CD4-positive, alpha-beta T cell treated with Interleukin-4 for 4 hours (primary cell): ENCODE measurements around the gene SLC13A3.
"Not testable (repeated sequence)": the region's sequence is repeated elsewhere in the genome, so short reads cannot be mapped to it uniquely, and the experiment has no call there.

Source experiments
- DNase-seq: peaks from one replicate; pipeline ENCODE4 v3.0.0-alpha.2; 2020

The SLC13A3 gene

DNA sequence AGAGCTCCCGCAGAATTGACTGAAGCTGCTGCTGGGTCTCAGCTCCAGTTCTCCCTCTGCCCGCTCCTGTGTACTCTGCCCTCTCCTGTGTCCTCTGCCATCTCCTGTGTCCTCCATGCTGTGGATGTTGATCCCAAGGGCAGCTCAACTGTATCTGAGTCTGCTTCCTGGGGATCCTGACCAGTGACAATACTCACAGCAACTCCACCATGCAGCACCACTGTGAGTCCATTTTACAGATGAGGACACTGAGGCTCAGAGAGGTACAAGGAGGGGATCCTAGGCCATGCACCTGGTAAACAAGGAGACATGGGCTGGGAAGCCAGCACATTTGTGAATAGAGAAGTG, 29.4 kb upstream of the SLC13A3 start:
- DNase-seq, result no peak

DNA sequence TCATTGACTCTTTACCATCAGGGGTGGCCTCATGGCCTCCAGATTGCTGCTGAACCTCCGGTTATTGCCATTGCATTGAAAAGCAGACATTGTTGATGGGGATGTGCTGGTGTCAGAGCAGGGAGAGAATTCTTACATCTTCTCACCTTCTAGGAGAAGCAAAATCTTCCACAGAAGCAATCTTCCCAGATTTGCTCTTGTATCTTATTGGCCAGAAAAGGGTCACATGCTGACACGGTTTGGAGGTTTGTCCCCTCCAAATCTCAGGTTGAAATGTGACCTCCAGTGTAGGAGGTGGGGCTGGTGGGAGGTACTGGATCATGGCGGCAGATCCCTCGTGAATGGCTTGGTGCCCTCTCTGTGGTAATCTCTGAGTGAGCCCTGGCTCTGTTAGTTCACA, 27.3 kb upstream of the SLC13A3 start:
- no peak for DNase-seq

DNA sequence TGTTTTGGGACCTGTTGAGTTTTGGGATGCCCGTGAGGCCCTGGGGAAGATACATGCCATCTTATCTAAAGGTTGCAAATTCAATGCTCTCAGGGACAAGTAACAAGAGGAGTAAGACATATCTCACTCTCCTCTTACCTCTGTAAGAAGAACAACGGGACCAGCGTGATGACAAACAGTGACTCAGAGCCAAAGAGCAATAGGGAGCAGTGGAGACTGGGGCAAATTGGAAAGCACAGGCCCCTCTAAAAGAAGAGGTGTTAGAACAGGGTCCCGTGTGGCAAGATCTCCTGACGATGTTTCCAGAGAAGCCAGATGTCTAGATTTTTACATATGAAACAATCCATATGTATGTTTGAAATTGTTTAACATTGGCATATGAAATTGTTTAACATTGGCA, 26.3 kb upstream of the SLC13A3 start:
- no peak for DNase-seq

DNA sequence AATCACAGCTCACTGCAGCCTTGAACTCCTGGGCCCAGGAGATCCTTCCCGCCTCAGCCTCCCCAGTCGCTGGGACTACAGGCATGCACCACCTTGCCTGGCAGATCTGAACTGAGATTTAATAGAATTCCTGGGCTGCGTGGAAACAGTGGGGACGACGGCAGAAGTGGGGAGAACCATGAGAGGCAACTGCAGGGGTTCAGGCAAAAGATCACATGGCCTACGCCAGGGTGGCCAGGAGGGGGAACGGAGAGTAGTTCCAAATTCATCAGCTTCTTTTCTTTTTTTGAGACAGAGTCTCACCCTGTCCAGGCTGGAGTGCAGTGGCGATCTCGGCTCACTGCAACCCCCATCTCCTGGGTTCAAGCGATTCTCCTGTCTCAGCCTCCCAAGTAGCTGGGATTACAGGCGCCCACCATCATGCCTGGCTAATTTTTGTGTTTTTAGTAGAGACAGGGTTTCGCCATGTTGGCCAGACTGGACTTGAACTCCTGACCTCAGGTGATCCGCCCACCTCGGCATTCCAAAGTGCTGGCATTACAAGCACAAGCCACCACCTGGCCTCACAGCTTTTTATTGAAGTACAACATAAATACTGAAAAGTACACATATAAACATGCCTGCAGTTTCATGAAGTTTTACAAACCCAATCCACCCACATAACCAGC, 25.5 kb upstream of the SLC13A3 start:
- not testable (repeated sequence) for DNase-seq

DNA sequence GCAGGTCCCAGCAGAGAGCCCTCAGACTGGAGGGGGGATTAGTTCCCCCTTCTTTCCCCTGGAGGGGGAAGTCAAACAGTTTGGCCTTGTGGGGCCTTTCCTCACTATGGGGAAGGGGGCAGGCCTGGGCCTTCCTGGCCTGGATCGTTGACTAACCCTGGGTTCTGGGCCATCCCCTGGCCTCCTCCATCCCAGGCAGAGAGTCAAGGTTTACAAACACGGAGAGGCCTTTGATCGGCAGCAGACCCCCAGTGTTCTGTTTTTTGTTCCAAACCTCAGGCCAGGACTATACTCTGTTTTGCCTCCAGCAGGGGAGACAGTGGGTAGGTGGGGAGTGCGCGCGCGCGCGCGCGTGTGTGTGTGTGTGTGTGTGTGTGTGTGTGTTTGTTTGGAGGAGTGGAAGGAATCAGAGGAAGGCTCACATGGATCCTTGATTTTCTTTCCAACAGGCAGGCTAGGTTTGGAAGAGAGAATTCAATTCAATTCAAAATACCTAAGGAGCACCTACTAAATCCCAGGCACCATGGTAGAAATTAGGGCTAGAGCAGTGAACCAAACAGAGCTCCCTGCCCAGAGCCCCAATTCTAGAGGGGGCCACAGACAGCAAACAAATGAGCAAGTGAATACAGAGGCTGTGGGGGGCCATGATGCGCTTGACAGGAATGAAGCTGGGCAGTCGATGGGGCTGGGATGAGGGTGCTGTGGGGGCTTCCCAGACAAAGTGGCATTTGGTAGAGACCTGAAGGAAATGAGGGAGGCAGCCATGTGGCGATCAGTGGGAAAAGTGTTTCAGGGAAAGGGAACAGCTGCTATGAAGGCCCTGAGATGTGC, 23.2 kb upstream of the SLC13A3 start:
- no peak for DNase-seq

DNA sequence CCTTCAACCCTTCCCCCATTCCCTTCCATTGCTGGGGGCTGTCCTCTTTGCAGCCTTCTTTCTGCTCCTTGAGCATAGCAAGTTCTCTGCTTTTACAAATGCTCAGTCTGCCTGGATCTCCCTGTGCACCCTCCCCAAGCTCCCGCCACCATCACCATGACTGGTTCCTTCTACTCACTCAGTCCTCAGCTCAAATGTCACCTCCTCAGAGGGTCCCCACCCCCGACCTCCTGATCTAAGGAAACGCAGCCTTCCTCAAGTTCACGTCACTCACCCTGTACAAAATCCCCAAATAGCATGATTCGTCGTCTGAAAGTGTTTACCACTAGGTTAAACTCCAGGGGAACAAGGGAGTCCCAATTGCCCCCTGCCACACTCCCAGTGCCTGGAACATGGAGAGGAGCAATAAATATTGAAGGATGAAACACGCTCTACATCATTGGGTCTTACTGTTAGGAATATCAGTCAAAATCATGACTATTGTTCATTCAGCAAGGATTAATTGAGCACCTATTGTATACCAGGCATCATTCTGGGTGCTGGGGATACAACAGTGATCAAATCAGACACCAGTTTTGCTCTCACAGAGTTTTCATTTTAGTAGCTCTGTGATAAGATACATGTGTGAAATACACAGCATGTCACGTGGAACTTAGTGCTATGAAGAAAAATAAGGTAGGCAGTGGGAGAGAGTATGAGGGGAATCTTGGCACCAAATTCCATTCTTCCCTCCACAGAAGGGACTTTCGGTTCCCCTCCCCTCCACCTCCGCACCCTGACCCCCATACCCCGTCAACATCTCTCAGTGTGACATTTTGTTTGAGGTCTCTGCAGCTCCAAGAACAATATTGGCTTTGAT, 22.4 kb upstream of the SLC13A3 start:
- DNase-seq, result no peak

DNA sequence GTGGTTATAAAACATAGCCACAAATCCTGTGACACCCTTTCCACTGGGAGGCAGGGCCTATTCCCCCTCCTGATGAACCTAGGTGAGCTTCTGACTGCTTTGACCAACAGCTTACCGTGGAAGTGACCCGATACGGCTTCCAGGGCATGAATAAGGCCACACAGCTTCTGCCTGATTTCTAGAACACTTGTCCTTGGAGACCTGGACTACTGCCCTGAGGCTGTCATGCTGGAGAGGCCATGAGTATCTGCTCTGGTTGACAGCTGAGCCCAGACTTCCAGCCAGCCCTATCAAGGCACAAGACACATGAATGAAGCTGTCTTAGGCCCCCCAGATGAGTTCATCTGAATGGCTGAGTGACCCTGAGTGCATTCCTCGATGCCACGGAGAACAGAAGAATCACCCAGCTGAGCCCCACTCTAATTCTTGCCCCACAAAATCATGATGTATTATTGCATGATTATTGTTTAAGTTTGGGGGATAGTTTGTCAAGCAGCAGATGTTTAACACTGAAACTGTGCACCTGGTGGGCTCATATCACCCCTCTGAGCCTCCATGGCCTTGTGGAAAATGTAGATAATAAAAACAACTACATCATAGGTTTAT, 21.4 kb upstream of the SLC13A3 start:
- DNase-seq, result no peak

DNA sequence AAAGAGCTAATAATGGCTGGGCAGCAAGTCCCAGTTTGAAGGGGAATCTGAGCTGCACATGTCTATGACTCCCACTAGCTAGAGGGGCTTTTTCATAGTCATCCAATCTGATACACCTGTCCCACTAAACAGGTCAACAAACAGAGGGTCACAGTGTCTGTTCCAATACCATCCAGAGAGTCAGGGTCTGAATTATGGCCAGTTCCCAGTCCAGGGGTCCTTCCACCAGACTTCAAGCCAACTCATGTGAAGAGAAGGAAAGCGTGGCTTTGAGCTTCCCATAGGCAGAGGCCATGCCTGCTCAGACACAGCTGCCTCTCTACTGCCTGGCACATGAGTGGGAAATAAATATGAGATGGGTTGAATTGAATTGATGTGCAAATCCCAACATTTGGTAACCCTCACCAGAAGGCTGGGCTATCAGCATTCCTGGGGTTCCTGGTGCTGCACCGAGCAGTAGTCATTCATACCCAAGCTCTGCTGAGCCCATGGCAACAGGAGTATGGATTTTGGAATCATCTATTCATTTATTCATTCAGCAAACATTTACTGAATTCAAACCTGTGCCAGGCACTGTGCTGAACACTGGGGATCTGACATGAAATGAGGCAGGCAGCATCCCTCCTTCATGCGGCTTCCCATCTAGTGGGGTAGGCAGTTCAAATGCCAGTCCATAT, 20.7 kb upstream of the SLC13A3 start:
- no peak for DNase-seq

DNA sequence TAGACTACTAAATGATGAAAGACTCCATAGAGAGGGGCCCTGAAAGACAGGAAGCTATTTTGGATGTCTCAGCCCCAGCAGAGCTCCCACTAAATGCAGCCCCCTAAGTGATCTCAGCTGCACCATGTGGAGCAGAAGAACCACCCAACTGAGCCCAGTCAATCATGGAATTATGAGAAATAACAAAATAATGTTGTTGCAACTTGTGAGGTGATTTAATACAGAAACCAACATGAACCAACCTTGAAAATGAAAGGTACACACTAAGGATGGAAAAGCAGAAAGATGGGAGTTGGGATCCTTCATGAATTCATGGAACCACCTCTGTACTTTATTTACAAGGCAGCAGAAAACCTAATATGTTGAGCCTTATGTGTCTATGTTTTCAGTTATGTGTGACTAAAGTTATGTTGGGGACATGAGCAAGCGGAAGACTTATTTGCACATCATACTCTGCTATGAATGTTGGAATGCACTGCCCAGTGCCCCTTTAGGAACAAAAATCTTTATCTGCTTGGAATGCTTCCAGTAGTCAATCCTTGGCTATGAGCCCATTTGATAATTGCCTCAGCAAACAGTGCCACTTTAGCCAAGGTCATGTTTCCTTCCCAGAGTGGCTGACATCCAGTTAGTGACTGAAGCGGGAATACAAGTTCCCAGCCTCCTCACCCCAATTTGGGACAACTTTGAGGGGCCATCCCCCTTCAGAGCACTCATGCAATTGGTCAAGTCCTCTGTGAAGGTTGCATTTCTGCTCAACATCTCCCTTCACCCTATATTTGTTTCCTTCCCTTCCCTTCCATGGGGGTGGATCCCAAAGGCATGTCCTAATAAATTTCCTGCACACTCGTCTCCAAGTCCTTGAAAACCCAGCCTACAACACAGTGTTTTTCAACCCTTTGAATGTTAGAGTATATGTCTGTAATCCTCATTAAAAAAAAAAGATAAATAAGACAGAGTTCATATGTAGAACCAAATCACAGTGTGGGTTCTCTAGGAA, 19.6 kb upstream of the SLC13A3 start:
- no peak for DNase-seq

DNA sequence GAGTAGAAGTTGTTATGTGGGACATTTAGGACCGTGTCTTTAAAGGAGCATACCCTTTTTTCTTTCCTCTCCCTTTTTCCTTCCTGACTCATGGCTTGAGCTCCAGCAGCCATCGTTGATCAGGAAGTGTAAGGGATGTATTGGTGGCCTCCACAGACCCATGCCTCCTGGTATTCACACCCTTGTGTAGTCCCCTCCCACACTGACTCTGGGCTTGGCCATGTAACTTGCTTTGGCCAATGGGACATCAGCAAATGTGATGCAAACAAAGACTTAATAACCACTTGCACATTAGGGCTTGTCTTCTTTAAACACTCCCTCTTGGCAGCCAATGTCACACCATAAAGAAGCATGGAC, 18.9 kb upstream of the SLC13A3 start:
- DNase-seq, result no peak

DNA sequence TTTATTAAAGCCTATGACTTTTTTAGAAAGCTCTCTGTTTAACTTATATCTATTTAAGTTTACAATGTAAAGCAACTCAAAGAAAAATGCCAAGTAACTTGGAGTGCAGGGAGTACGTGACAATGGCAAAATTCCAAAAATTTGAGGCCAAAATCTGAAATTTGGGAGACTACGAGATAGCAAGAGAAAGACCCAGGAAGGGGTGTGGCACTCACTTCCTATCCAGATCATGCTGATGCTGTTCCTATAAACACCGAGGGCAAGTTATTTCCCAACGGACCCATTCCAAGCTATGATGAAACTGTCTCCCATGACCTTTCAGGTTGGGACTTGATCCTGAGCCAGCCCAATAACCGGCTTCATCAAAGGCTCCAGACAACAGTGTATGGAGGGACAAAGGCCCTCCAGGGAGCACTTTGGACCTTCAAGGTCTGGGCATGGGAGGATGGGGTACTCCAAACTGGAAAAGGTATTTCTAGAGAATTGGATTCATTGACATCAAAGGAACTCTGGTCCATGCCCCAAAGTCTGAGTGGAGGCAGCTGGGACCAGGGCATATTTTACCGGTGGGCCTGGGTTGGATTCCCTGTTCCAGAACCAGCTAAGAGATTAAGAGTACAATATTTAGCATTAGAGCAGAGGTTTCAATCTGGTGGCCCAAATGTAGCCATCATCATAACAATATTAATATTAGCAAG, 15.7 kb upstream of the SLC13A3 start:
- no peak for DNase-seq

DNA sequence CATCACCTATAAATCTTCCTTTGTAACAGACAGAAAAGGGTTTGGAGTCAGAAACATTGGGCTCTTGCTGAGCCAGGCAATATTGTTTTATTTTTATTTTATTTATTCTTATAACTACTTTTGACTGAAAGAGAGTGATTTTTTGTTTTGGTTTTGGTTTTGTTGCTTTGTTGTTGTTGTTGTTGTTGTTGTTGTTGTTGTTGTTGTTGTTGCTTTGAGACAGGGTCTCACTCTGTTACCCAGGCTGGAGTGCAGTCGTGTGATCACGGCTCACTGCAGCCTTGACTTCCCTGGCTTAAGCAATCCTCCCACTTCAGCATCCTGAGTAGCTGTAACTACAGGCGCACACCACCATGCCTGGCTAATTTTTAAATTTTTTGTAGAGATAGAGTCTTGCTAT, 15.0 kb upstream of the SLC13A3 start:
- no peak for DNase-seq

DNA sequence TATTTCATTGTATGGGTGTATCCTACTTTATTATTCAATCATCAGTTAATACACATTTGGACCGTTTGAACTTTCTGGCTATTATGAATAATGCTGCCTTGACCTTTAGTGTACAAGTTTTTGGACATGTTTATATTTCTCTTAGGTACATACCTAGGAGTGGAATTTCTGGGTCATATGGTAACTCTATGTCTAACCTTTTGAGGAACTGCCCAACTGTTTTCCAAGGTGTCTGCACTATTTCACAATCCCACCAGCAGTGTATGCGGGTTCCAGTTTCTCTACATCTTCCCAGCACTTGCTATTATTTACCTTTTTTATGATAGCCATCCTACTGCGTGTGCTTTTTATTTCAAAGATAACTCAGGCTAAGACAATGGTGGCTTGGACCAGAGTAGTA, 14.3 kb upstream of the SLC13A3 start:
- no peak for DNase-seq

DNA sequence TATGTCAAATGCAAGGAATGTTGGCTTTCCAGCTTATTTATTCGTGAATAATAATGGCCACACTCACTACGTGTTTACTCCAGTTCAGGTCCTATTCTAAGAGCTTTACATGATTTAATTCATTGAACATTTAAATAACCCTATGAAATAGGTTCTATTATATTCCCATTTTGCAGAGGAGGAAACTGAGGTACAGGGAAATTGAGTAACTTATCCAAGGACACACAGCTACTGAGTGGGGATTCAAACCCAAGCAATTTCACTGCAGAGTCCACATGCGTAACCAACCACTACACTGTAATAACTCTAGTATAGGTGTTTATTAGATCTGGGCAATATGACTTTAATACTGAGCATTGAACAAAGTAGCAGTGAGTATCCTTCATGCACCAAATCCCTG, 12.3 kb upstream of the SLC13A3 start:
- no peak for DNase-seq

DNA sequence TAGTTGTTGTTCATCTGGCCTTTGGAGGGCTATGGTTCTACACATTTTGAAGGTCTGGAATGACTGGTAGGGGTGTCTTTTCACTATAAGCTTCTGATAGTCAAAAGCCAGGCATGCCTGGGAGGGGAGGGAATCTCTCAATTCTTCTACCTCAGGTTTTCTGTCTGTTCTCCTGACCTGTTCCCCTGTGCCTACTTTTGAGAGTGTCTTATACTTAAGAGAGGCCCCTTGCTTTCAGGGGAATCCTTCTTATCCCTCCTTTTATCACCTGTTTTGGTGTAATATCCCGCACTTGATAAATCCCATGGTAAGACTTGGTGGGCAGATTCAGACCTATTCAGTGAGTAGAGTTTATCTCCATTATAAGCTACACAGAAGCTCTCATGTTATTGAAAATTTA, 10.4 kb upstream of the SLC13A3 start:
- DNase-seq, result no peak

DNA sequence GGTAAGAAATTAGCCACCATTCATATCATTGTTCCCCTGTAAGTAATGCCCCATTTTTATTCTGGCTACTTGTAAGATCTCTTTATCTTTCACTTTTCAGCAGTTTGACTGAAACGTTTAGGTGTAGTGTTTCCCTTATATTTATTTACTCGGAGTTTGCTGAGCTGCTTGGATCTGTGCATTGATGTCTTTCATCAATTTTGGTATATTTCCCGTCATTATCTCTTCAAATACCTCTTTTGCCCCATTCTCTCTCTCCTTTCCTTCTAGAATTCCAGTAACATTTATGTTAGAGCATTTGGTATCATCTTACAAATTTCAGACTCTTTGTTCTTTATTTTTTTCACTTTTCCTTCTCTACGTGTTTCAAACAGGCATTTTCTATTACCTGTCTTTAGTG, 9.2 kb upstream of the SLC13A3 start:
- DNase-seq, result no peak

DNA sequence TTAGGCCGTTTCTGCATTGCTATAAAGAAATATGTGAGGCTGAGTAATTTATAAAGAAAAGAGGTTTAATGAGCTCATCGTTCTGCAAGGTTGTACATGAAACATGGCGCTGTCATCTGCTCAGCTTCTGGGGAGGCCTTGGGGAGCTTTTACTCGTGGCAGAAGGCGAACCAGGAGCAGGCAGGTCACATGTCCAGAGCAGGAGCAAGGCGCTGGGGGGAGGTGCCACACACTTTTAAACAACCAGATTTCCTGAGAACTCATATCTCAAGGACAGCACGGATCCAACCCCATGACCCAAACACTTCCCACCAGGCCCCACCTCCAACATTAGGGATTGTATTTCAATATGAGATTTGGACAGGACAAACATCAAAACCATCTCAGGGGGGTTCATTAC, 6.4 kb upstream of the SLC13A3 start:
- no peak for DNase-seq

DNA sequence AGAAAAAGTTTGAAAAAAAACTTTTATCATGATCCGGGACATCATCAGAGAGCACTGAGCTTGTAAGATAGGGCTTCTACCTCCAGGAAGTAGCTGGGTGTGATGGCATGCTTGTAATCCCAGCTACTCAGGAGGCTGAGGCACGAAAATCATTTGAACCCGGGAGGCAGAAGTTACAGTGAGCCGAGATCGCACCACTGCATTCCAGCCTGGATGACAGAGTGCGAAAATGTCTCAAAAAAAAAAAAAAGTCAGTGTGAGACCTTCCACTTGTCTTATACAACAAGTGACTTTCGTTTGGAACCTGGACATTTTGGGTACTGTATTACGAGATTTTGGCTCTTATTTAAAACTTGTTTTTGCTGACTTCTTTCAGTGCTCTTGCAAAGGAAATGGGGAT, 5.9 kb upstream of the SLC13A3 start:
- DNase-seq, result no peak

DNA sequence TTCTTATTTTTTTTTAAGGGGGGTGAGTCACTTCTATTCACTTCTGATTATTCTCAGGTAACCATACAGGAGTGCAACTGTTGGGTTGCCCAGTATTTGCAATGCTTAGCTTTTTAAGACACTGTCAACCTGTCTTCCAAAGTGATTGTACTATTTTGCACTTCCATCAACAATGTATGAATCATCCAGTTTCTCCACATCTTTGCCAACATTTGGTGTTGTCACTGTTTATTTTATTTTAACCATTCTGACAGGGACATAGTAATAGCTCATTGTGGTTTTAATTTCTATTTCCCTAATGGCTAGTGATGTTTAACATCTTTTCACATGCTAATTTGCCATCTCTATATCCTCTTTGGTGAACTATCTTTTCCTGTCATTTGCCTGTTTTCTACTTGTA, 1.4 kb upstream of the SLC13A3 start:
- DNase-seq, result no peak

DNA sequence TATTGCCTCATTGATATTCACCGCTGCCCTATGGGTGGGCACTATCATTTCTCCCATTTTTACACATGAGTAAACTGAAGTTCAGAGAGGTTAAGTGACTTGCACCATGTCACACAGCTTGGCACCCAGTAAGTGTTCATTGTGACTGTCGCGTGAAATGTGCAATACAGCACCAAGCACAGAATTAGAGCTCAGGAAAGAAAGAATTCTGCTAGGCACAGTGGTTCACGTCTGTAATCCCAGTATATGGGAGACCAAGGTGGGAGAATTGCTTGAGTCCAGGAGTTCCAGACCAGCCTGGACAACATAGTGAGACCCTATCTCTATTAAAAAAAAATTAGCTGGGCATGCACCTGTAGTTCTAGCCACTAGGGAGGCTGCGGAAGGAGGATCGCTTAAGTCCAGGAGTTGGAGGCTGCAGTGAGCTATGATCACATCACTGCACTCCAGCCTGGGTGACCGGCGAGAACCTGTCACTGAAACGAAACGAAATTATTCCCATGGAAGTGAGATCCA, 626 bp downstream of the SLC13A3 start:
- no peak for DNase-seq
